ENCODE data around the gene ZNF19. TPM values are rescaled to one million over a fixed set of nuclear protein-coding genes. Genes with fewer than 3 reads are reported as not detected.
A peak's percentile ranks its signal among the peaks of the same experiment; 100 is the strongest.

Gene ZNF19
- total and polyA plus RNA-seq, 2 experiments from 2014 or later: 3.7 to 4.1 TPM

DNA sequence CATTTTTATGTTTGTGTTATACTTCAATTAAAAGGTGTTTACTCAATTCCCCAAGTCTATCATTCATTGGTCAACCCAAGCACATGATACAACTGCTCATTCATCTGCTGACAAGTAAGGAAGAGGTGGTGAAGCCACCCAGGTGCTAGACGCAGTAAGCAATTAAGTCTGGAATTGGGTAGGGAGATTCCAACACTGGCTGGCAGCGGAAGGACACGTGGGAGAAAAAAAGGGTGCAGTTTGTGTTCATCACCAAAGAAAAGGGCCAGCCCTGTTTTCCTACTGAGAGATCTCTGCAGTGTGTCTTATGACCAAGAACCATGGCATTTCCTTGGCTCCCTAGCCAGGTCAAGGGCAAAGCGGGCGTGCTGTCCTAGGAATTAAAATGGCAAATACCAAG lies 15.2 kb downstream of the ZNF19 start:
- Histone ChIP-seq H3K9me2 (replicated peaks; ENCODE audit: insufficient read depth) (no peaks in the 10 kb centered on the region), H3K9me3 (ENCODE audit: low read depth) (no peaks in the 10 kb centered on the region), H3K4me1 (ENCODE audit: insufficient read depth) (no peaks in the 10 kb centered on the region), H3K4me3 (no peak overlapping the region), H3K27ac (no peak overlapping the region), H2AFZ (no peak overlapping the region), H3K79me2 (no peaks in the 10 kb centered on the region), H3K4me2 (no peak overlapping the region), H4K20me1 (ENCODE audit: insufficient read depth, poor library complexity, severe bottlenecking) (no peaks in the 10 kb centered on the region), H3K36me3 (replicated peaks; ENCODE audit: insufficient read depth, low read depth) (no peaks in the 10 kb centered on the region), H3K27me3 (no peaks in the 10 kb centered on the region)
- TF ChIP-seq, protein P1, sequence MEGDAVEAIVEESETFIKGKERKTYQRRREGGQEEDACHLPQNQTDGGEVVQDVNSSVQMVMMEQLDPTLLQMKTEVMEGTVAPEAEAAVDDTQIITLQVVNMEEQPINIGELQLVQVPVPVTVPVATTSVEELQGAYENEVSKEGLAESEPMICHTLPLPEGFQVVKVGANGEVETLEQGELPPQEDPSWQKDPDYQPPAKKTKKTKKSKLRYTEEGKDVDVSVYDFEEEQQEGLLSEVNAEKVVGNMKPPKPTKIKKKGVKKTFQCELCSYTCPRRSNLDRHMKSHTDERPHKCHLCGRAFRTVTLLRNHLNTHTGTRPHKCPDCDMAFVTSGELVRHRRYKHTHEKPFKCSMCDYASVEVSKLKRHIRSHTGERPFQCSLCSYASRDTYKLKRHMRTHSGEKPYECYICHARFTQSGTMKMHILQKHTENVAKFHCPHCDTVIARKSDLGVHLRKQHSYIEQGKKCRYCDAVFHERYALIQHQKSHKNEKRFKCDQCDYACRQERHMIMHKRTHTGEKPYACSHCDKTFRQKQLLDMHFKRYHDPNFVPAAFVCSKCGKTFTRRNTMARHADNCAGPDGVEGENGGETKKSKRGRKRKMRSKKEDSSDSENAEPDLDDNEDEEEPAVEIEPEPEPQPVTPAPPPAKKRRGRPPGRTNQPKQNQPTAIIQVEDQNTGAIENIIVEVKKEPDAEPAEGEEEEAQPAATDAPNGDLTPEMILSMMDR (IDR thresholded peaks at IDR 0.05; ENCODE audit: poor library complexity): no peak
- no peak for TF ChIP-seq EZH2phosphoT487 (IDR thresholded peaks at IDR 0.05; ENCODE audit: low read depth, severe bottlenecking, unreplicated experiment)
- no peak for TF ChIP-seq EZH2 (IDR thresholded peaks at IDR 0.05; ENCODE audit: borderline replicate concordance)
- WGBS (ENCODE audit: low lambda C conversion rate, missing lambda C conversion rate): 97% methylated on average over 5 of the region's 5 CpGs
- no peak for DNase-seq (ENCODE audit: low spot score)

DNA sequence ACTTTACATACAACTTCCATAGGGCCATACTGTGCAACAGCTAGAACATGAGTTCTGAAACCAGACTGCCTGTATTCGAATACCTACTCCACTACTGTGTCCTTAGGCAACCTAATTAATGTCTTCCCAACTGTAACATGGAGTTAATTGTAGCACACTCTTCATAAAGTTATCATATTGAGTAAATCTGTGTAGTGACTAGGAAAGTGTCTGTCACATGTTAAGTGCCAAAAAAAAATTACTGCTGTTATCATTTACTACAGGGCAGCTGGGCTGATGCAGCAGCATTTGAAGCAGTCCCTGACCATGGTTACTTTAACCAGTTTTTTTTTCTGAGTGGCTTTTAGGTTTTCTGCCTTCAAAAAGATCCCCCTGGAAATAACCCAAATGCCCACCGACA lies 16.2 kb downstream of the ZNF19 start:
- DNase-seq (ENCODE audit: low spot score): no peak
- no peak overlapping the region for H3K27ac ChIP-seq
- H3K4me2 ChIP-seq: no peak overlapping the region
- H3K4me1 ChIP-seq (ENCODE audit: insufficient read depth): no peaks in the 10 kb centered on the region
- TF ChIP-seq, protein P1 (IDR thresholded peaks at IDR 0.05; ENCODE audit: poor library complexity): no peak
- TF ChIP-seq EZH2phosphoT487 (IDR thresholded peaks at IDR 0.05; ENCODE audit: low read depth, severe bottlenecking, unreplicated experiment): no peak
- TF ChIP-seq EZH2 (IDR thresholded peaks at IDR 0.05; ENCODE audit: borderline replicate concordance): no peak
- 99% methylated on average over 2 of the region's 2 CpGs for WGBS (ENCODE audit: low lambda C conversion rate, missing lambda C conversion rate)
- H3K9me2 ChIP-seq (replicated peaks; ENCODE audit: insufficient read depth): no peaks in the 10 kb centered on the region
- H3K27me3 ChIP-seq: no peaks in the 10 kb centered on the region
- no peaks in the 10 kb centered on the region for H3K79me2 ChIP-seq
- H3K36me3 ChIP-seq (replicated peaks; ENCODE audit: insufficient read depth, low read depth): no peaks in the 10 kb centered on the region
- no peaks in the 10 kb centered on the region for H3K9me3 ChIP-seq (ENCODE audit: low read depth)
- H4K20me1 ChIP-seq (ENCODE audit: insufficient read depth, poor library complexity, severe bottlenecking): no peaks in the 10 kb centered on the region
- H2AFZ ChIP-seq: no peak overlapping the region
- no peak overlapping the region for H3K4me3 ChIP-seq

DNA sequence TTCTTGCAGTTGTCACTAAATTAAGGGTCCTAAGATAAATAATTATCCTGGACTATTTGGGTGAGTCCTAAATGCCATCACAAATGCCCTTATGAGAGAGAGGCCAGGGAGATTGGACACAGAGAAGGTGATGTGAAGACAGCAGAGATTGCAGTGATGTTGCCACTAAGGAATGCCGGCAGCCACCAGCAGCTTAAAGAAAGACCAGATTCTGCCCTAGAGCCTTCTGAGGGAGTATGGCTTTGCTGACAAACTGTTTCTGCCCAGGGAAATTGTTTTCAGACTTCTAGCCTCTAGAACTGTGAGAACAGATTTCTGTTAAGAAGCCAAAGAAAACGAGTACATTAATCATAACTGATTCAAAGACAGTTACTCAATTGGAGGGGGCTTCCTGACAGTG lies 17.1 kb downstream of the ZNF19 start:
- no peaks in the 10 kb centered on the region for H4K20me1 ChIP-seq (ENCODE audit: insufficient read depth, poor library complexity, severe bottlenecking)
- H3K9me3 ChIP-seq (ENCODE audit: low read depth): no peaks in the 10 kb centered on the region
- H3K4me2 ChIP-seq: no peak overlapping the region
- H3K4me3 ChIP-seq: no peak overlapping the region
- H2AFZ ChIP-seq: no peak overlapping the region
- H3K79me2 ChIP-seq: no peaks in the 10 kb centered on the region
- 69% methylated on average over 2 of the region's 2 CpGs for WGBS (ENCODE audit: low lambda C conversion rate, missing lambda C conversion rate)
- TF ChIP-seq EZH2 (IDR thresholded peaks at IDR 0.05; ENCODE audit: borderline replicate concordance): no peak
- TF ChIP-seq EZH2phosphoT487 (IDR thresholded peaks at IDR 0.05; ENCODE audit: low read depth, severe bottlenecking, unreplicated experiment): no peak
- TF ChIP-seq, protein P1 (IDR thresholded peaks at IDR 0.05; ENCODE audit: poor library complexity): no peak
- no peaks in the 10 kb centered on the region for H3K36me3 ChIP-seq (replicated peaks; ENCODE audit: insufficient read depth, low read depth)
- H3K27me3 ChIP-seq: no peaks in the 10 kb centered on the region
- no peaks in the 10 kb centered on the region for H3K4me1 ChIP-seq (ENCODE audit: insufficient read depth)
- H3K27ac ChIP-seq: no peak overlapping the region
- DNase-seq (ENCODE audit: low spot score): no peak
- no peaks in the 10 kb centered on the region for H3K9me2 ChIP-seq (replicated peaks; ENCODE audit: insufficient read depth)

DNA sequence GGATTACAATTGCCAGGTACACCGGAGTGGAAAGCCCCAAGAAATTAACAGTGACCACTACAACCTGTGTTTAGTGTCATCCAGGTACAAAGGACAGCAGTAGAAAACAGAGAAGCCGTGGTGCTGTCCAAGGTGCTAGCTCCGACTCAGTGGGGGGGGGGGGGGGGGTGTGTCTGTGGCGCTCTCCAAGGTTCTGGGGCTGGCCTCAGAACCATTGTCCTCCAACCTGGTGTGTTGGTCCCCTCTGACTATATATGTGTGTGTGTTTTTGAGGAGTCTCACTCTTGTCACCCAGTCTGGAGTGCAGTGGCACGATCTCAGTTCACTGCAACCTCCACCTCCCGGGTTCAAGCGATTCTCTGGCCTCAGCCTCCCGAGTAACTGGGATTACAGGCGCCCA lies 21.3 kb downstream of the ZNF19 start:
- Histone ChIP-seq H3K4me1 (ENCODE audit: insufficient read depth) (no peaks in the 10 kb centered on the region), H3K4me2 (no peak overlapping the region), H3K9me2 (replicated peaks; ENCODE audit: insufficient read depth) (no peaks in the 10 kb centered on the region), H3K4me3 (no peak overlapping the region), H3K27ac (no peak overlapping the region), H3K9me3 (ENCODE audit: low read depth) (no peaks in the 10 kb centered on the region), H4K20me1 (ENCODE audit: insufficient read depth, poor library complexity, severe bottlenecking) (no peaks in the 10 kb centered on the region), H3K27me3 (no peaks in the 10 kb centered on the region), H2AFZ (no peak overlapping the region), H3K79me2 (no peaks in the 10 kb centered on the region), H3K36me3 (replicated peaks; ENCODE audit: insufficient read depth, low read depth) (no peaks in the 10 kb centered on the region)
- peak; percentile 70 for DNase-seq (ENCODE audit: low spot score)
- WGBS (ENCODE audit: low lambda C conversion rate, missing lambda C conversion rate): 32% methylated on average over 8 of the region's 9 CpGs
- TF ChIP-seq, protein P1 (IDR thresholded peaks at IDR 0.05; ENCODE audit: poor library complexity): no peak
- no peak for TF ChIP-seq EZH2 (IDR thresholded peaks at IDR 0.05; ENCODE audit: borderline replicate concordance)
- TF ChIP-seq EZH2phosphoT487 (IDR thresholded peaks at IDR 0.05; ENCODE audit: low read depth, severe bottlenecking, unreplicated experiment): no peak

Measured in hepatocyte (in vitro differentiated cells).